ENCODE measurements around the gene ZNF19.
"Not testable (repeated sequence)": the region's sequence is repeated elsewhere in the genome, so short reads cannot be mapped to it uniquely, and the experiment has no call there.

Gene ZNF19
- long read RNA-seq, donor 1, partial matches to known transcripts: 0 of 2 reads
- long read RNA-seq, donor 1, other reads (novel, unspliced or antisense): 0 of 2 reads
- long read RNA-seq, donor 2: 0 reads
- long read RNA-seq, donor 3, partial matches to known transcripts: 0 of 2 reads
- long read RNA-seq, donor 3, other reads (novel, unspliced or antisense): 0 of 2 reads
- long read RNA-seq, donor 4, partial matches to known transcripts: 0 of 1 reads
- long read RNA-seq, donor 4, other reads (novel, unspliced or antisense): 0 of 1 reads
- long read RNA-seq, donor 5, partial matches to known transcripts: 0 of 1 reads
- long read RNA-seq, donor 5, other reads (novel, unspliced or antisense): 0 of 1 reads
- long read RNA-seq, donor 6: 0 reads
- long read RNA-seq, donor 7: 0 reads
- long read RNA-seq, donor 8, partial matches to known transcripts: 0 of 1 reads
- long read RNA-seq, donor 8, other reads (novel, unspliced or antisense): 0 of 1 reads

- DNase-seq: no peak
Measured at GRCh38 chr16:71489122-71489521, at the start of gene ZNF19. Gene ZNF19 (minus strand): TSS chr16:71489324. CDS start chr16:71482114, 7,210 bp downstream.

GRCh38 chr16:71537643-71538042 lies 48.5 kb upstream of the ZNF19 start:
- DNase-seq: peak; percentile 10

- DNase-seq: no peak
Measured at GRCh38 chr16:71536752-71537499, 47.8 kb upstream of the ZNF19 start.

- DNase-seq: no peak
Measured at GRCh38 chr16:71532366-71532765, 43.2 kb upstream of the ZNF19 start.

- DNase-seq: no peak
Measured at GRCh38 chr16:71528863-71529262, 39.7 kb upstream of the ZNF19 start.

GRCh38 chr16:71528257-71528656 lies 39.1 kb upstream of the ZNF19 start:
- DNase-seq: no peak

- peak; percentile 42 for DNase-seq
Measured at GRCh38 chr16:71526111-71526631, 37.0 kb upstream of the ZNF19 start, which contains the start of gene CHST4. Gene CHST4 (plus strand): TSS chr16:71526426. CDS start chr16:71536678, 10,252 bp downstream.

- DNase-seq: no peak
Measured at GRCh38 chr16:71524566-71525553, 35.7 kb upstream of the ZNF19 start.

GRCh38 chr16:71520550-71520949 lies 31.4 kb upstream of the ZNF19 start:
- no peak for DNase-seq

GRCh38 chr16:71515026-71515425 lies 25.9 kb upstream of the ZNF19 start:
- DNase-seq: no peak

GRCh38 chr16:71514476-71514875 lies 25.4 kb upstream of the ZNF19 start:
- no peak for DNase-seq

- DNase-seq: no peak
Measured at GRCh38 chr16:71513302-71513701, 24.2 kb upstream of the ZNF19 start.

GRCh38 chr16:71507061-71507460 lies 17.9 kb upstream of the ZNF19 start:
- DNase-seq: no peak

GRCh38 chr16:71504901-71505300 lies 15.8 kb upstream of the ZNF19 start:
- no peak for DNase-seq

GRCh38 chr16:71504051-71504450 lies 14.9 kb upstream of the ZNF19 start:
- not testable (repeated sequence) for DNase-seq

- DNase-seq: no peak
Measured at GRCh38 chr16:71501547-71501946, 12.4 kb upstream of the ZNF19 start.

- DNase-seq: no peak
Measured at GRCh38 chr16:71500964-71501363, 11.8 kb upstream of the ZNF19 start.

- DNase-seq: peak; percentile 16
Measured at GRCh38 chr16:71499775-71500364, 10.7 kb upstream of the ZNF19 start.

GRCh38 chr16:71498031-71498430 lies 8.9 kb upstream of the ZNF19 start:
- DNase-seq: no peak

- DNase-seq: no peak
Measured at GRCh38 chr16:71493213-71493612, 4.1 kb upstream of the ZNF19 start.

- DNase-seq: no peak
Measured at GRCh38 chr16:71492786-71493185, 3.7 kb upstream of the ZNF19 start.

All from right kidney (tissue), 9 donors.